Stimulated activated memory B cell treated with anti-CD40 and anti-IgM and Interleukin-4, amounts not matched to agents 10 μg/mL and 1 μg/mL and 100 μg/mL, for 72 hours (primary cell): ENCODE data around the gene PCDHGA3.
"Not testable (repeated sequence)": the region's sequence is repeated elsewhere in the genome, so short reads cannot be mapped to it uniquely, and the experiment has no call there.

ENCODE experiments used
- ATAC-seq: fragments of 150-1000 bp; cut with Tn5 transposase; 2 replicates; pipeline ENCODE4 v1.10.0; 2021
- H3K27ac Mint-ChIP-seq: one replicate; pipeline ENCODE4 v1.8.0; 2022; ENCODE audit warnings: mild to moderate bottlenecking, mixed read lengths
- H3K27me3 Mint-ChIP-seq: one replicate; pipeline ENCODE4 v1.8.0; 2022; ENCODE audit warnings: mixed read lengths
- H3K36me3 Mint-ChIP-seq: one replicate; pipeline ENCODE4 v1.8.0; 2022; ENCODE audit warnings: mixed read lengths
- H3K4me1 Mint-ChIP-seq: one replicate; pipeline ENCODE4 v1.8.0; 2022; ENCODE audit warnings: mixed read lengths
- H3K4me3 Mint-ChIP-seq: one replicate; pipeline ENCODE4 v1.8.0; 2022; ENCODE audit warnings: mild to moderate bottlenecking, moderate library complexity, mixed read lengths
- H3K9me3 Mint-ChIP-seq: one replicate; pipeline ENCODE4 v1.8.0; 2022; ENCODE audit warnings: mixed read lengths

The PCDHGA3 gene

GRCh38 chr5:141343242-141343952 is at the start of gene PCDHGA3:
Gene PCDHGA3, plus strand, starts transcription at chr5:141343829. Its CDS starts 205 bp downstream, at chr5:141344034.
- ATAC-seq = no peak
- Mint-ChIP-seq H3K36me3 (no peaks in the 10 kb centered on the region), H3K27ac (no peak within 1 kb of the TSS), H3K27me3 (peaks cover 85% of the 10 kb centered on the region), H3K9me3 (peaks cover 22% of the 10 kb centered on the region), H3K4me3 (peak within 1 kb of the TSS; percentile 34), H3K4me1 (no peaks in the 10 kb centered on the region)

- Mint-ChIP-seq H3K4me1 (peaks cover 5% of the 10 kb centered on the region), H3K4me3 (no peak overlapping the region)
These were observed 45.3 kb upstream of the PCDHGA3 start for GRCh38 chr5:141298376-141298775.

GRCh38 chr5:141303756-141304155 is 39.9 kb upstream of the PCDHGA3 start, which contains the start of gene SLC25A2:
Gene SLC25A2, minus strand, starts transcription at chr5:141304049. Its CDS starts 184 bp downstream, at chr5:141303865.
- Mint-ChIP-seq H3K27me3 (no peaks in the 10 kb centered on the region), H3K36me3 (peaks cover 67% of the 10 kb centered on the region), H3K9me3 (peaks cover 26% of the 10 kb centered on the region), H3K4me3 (no peak within 1 kb of the TSS), H3K4me1 (peaks cover 6% of the 10 kb centered on the region), H3K27ac (no peak within 1 kb of the TSS)
- ATAC-seq = no peak

More at GRCh38 chr5:141298376-141298775, 45.3 kb upstream of the PCDHGA3 start:
- no peak for ATAC-seq
- Mint-ChIP-seq H3K36me3 (peaks cover 73% of the 10 kb centered on the region), H3K27me3 (no peaks in the 10 kb centered on the region), H3K9me3 (peaks cover 35% of the 10 kb centered on the region), H3K27ac (no peak overlapping the region)

GRCh38 chr5:141306630-141307029 is 37.0 kb upstream of the PCDHGA3 start:
- Mint-ChIP-seq H3K27me3 (no peaks in the 10 kb centered on the region), H3K27ac (no peak overlapping the region), H3K36me3 (peaks cover 86% of the 10 kb centered on the region), H3K4me1 (peaks cover 6% of the 10 kb centered on the region), H3K4me3 (no peak overlapping the region), H3K9me3 (peaks cover 24% of the 10 kb centered on the region)
- ATAC-seq = no peak

GRCh38 chr5:141313711-141314110 is 29.9 kb upstream of the PCDHGA3 start:
- H3K4me1 Mint-ChIP-seq = peaks cover 8% of the 10 kb centered on the region
- peaks cover 89% of the 10 kb centered on the region for H3K36me3 Mint-ChIP-seq
- no peak overlapping the region for H3K27ac Mint-ChIP-seq
- H3K4me3 Mint-ChIP-seq = no peak overlapping the region
- no peaks in the 10 kb centered on the region for H3K27me3 Mint-ChIP-seq
- H3K9me3 Mint-ChIP-seq = peaks cover 24% of the 10 kb centered on the region
- ATAC-seq = no peak

GRCh38 chr5:141316963-141317362 is 26.7 kb upstream of the PCDHGA3 start:
- H3K4me1 Mint-ChIP-seq = peaks cover 23% of the 10 kb centered on the region
- peaks cover 24% of the 10 kb centered on the region for H3K9me3 Mint-ChIP-seq
- not testable (repeated sequence) for H3K4me3 Mint-ChIP-seq, H3K27ac Mint-ChIP-seq, ATAC-seq, H3K27me3 Mint-ChIP-seq
- H3K36me3 Mint-ChIP-seq = peaks cover 79% of the 10 kb centered on the region

GRCh38 chr5:141319202-141319601 is 24.4 kb upstream of the PCDHGA3 start:
- Mint-ChIP-seq H3K4me1 (peaks cover 28% of the 10 kb centered on the region), H3K27ac (peak overlapping the region; percentile 100), H3K27me3 (no peaks in the 10 kb centered on the region), H3K36me3 (peaks cover 56% of the 10 kb centered on the region), H3K4me3 (peak overlapping the region; percentile 98), H3K9me3 (peaks cover 26% of the 10 kb centered on the region)
- ATAC-seq = no peak

- H3K27me3 Mint-ChIP-seq = no peaks in the 10 kb centered on the region
- ATAC-seq = no peak
- peaks cover 28% of the 10 kb centered on the region for H3K4me1 Mint-ChIP-seq
- peaks cover 24% of the 10 kb centered on the region for H3K9me3 Mint-ChIP-seq
- peaks cover 51% of the 10 kb centered on the region for H3K36me3 Mint-ChIP-seq
- H3K27ac Mint-ChIP-seq = peak overlapping the region; percentile 100
- H3K4me3 Mint-ChIP-seq = peak overlapping the region; percentile 98
These were observed 23.9 kb upstream of the PCDHGA3 start for GRCh38 chr5:141319699-141320098.

- Mint-ChIP-seq H3K4me3 (peak within 1 kb of the TSS; percentile 98), H3K4me1 (peaks cover 28% of the 10 kb centered on the region), H3K9me3 (peaks cover 19% of the 10 kb centered on the region), H3K27me3 (no peaks in the 10 kb centered on the region), H3K27ac (peak within 1 kb of the TSS; percentile 100), H3K36me3 (peaks cover 44% of the 10 kb centered on the region)
- ATAC-seq = peak; percentile 100
These were observed 23.1 kb upstream of the PCDHGA3 start, which contains the start of gene TAF7 for GRCh38 chr5:141320225-141321169. Gene TAF7, minus strand, starts transcription at chr5:141320784. Its CDS starts 740 bp downstream, at chr5:141320044.

- H3K4me3 Mint-ChIP-seq = peak overlapping the region; percentile 31
- peaks cover 14% of the 10 kb centered on the region for H3K27me3 Mint-ChIP-seq
- peaks cover 29% of the 10 kb centered on the region for H3K36me3 Mint-ChIP-seq
- H3K4me1 Mint-ChIP-seq = peaks cover 36% of the 10 kb centered on the region
- ATAC-seq = no peak
- H3K27ac Mint-ChIP-seq = no peak overlapping the region
- H3K9me3 Mint-ChIP-seq = peaks cover 15% of the 10 kb centered on the region
These were observed 21.4 kb upstream of the PCDHGA3 start for GRCh38 chr5:141322261-141322660.

GRCh38 chr5:141326088-141326854 is 17.4 kb upstream of the PCDHGA3 start:
- Mint-ChIP-seq H3K27ac (peak overlapping the region; percentile 74), H3K27me3 (peaks cover 30% of the 10 kb centered on the region), H3K9me3 (peaks cover 6% of the 10 kb centered on the region), H3K4me3 (peak overlapping the region; percentile 84), H3K4me1 (peaks cover 15% of the 10 kb centered on the region), H3K36me3 (no peaks in the 10 kb centered on the region)
- peak; percentile 82 for ATAC-seq

- Mint-ChIP-seq H3K4me1 (peaks cover 9% of the 10 kb centered on the region), H3K9me3 (peaks cover 6% of the 10 kb centered on the region), H3K27ac (no peak overlapping the region), H3K36me3 (no peaks in the 10 kb centered on the region), H3K27me3 (peaks cover 50% of the 10 kb centered on the region), H3K4me3 (no peak overlapping the region)
- ATAC-seq = no peak
These were observed 15.4 kb upstream of the PCDHGA3 start for GRCh38 chr5:141328231-141328630.

- Mint-ChIP-seq H3K27me3 (peaks cover 68% of the 10 kb centered on the region), H3K9me3 (peaks cover 11% of the 10 kb centered on the region), H3K36me3 (no peaks in the 10 kb centered on the region), H3K4me3 (peak within 1 kb of the TSS; percentile 16), H3K4me1 (peaks cover 9% of the 10 kb centered on the region), H3K27ac (no peak within 1 kb of the TSS)
- ATAC-seq = no peak
These were observed 13.1 kb upstream of the PCDHGA3 start, which contains the start of gene PCDHGA1 for GRCh38 chr5:141330299-141331080. Gene PCDHGA1, plus strand, starts transcription at chr5:141330514.

GRCh38 chr5:141332571-141332970 is 11.1 kb upstream of the PCDHGA3 start:
- Mint-ChIP-seq H3K27me3 (peaks cover 72% of the 10 kb centered on the region), H3K9me3 (peaks cover 20% of the 10 kb centered on the region)
- H3K36me3 Mint-ChIP-seq, H3K4me1 Mint-ChIP-seq, ATAC-seq, H3K27ac Mint-ChIP-seq, H3K4me3 Mint-ChIP-seq: not testable (repeated sequence)
